OCI-LY3 (cell line): ENCODE data around the gene UBE2N.

Source experiments
- EZH2phosphoT487 ChIP-seq: fragments of 200-600 bp; shearing (Covaris generic); IDR thresholded peaks from 2 replicates; pipeline ENCODE4 v1.6.1; 2018; ENCODE audit warnings: antibody characterized with exemption, mixed run types, low read depth
- TF ChIP-seq, protein P1 (sequence below): fragments of 200-600, 300-600 bp; sonication (generic); IDR thresholded peaks from 2 replicates; pipeline ENCODE4 v1.5.1; 2014; ENCODE audit warnings: antibody characterized with exemption, low read length, low read depth

DNA sequence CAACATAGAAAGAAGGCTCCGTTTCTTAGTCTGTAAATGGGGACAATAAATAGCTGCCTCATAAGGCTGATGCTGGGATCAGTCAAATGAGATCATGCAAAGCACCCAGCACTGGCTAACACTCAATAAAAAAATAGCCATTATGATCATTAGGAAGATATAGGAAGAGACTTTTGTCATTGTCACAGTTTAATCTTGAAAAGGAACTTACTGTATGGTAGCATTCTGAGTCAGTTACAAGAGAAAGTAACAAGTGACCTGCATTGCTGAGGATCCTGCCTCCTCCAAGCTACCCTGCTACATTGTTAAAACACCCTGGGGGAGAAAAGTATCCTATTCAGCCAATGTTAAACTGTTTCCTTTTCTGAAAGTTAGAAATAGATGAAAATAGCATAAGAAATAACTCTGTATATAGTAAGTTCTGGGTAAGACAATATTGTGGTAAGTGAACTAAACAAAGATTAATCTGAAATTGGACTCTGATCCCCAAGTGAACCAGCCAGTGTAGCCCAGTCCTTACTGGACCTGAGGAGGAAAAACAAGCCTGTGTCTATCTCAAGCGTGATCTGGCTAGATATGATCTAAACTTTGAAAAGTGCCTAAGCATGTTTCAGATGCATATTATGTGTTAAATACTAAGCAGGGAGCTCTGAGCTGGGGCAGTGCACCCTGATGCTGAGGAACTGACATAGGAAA lies 67.6 kb downstream of the UBE2N start:
- TF ChIP-seq, protein P1, sequence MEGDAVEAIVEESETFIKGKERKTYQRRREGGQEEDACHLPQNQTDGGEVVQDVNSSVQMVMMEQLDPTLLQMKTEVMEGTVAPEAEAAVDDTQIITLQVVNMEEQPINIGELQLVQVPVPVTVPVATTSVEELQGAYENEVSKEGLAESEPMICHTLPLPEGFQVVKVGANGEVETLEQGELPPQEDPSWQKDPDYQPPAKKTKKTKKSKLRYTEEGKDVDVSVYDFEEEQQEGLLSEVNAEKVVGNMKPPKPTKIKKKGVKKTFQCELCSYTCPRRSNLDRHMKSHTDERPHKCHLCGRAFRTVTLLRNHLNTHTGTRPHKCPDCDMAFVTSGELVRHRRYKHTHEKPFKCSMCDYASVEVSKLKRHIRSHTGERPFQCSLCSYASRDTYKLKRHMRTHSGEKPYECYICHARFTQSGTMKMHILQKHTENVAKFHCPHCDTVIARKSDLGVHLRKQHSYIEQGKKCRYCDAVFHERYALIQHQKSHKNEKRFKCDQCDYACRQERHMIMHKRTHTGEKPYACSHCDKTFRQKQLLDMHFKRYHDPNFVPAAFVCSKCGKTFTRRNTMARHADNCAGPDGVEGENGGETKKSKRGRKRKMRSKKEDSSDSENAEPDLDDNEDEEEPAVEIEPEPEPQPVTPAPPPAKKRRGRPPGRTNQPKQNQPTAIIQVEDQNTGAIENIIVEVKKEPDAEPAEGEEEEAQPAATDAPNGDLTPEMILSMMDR: no peak
- no peak for TF ChIP-seq EZH2phosphoT487
